ENCODE results near the gene DPYD. TPM values are rescaled to one million over a fixed set of nuclear protein-coding genes. Genes with fewer than 3 reads are reported as not detected.
A peak's percentile ranks its signal among the peaks of the same experiment; 100 is the strongest.
"Not testable (repeated sequence)": the region's sequence is repeated elsewhere in the genome, so short reads cannot be mapped to it uniquely, and the experiment has no call there.

DPYD gene
- total RNA-seq, 1 donor from 2014 or later = 12.8 TPM

GRCh38 chr1:97356309-97356708, 564.5 kb downstream of the DPYD start:
- Mint-ChIP-seq H3K36me3 (ENCODE audit: unreplicated experiment) (peaks cover 10% of the 10 kb centered on the region), H3K27me3 (ENCODE audit: unreplicated experiment) (peaks cover 3% of the 10 kb centered on the region), H3K4me1 (ENCODE audit: low read depth, unreplicated experiment) (peaks cover 7% of the 10 kb centered on the region), H3K27ac (ENCODE audit: unreplicated experiment) (no peak overlapping the region), H3K4me3 (ENCODE audit: unreplicated experiment) (no peak overlapping the region), H3K9me3 (ENCODE audit: unreplicated experiment) (peaks cover 6% of the 10 kb centered on the region)
- TF ChIP-seq, protein P1, sequence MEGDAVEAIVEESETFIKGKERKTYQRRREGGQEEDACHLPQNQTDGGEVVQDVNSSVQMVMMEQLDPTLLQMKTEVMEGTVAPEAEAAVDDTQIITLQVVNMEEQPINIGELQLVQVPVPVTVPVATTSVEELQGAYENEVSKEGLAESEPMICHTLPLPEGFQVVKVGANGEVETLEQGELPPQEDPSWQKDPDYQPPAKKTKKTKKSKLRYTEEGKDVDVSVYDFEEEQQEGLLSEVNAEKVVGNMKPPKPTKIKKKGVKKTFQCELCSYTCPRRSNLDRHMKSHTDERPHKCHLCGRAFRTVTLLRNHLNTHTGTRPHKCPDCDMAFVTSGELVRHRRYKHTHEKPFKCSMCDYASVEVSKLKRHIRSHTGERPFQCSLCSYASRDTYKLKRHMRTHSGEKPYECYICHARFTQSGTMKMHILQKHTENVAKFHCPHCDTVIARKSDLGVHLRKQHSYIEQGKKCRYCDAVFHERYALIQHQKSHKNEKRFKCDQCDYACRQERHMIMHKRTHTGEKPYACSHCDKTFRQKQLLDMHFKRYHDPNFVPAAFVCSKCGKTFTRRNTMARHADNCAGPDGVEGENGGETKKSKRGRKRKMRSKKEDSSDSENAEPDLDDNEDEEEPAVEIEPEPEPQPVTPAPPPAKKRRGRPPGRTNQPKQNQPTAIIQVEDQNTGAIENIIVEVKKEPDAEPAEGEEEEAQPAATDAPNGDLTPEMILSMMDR (IDR thresholded peaks at IDR 0.05; ENCODE audit: partially characterized antibody, unreplicated experiment) = no peak
- DNase-seq = no peak

GRCh38 chr1:97352936-97353382, 567.9 kb downstream of the DPYD start:
- TF ChIP-seq, protein P1 (IDR thresholded peaks at IDR 0.05; ENCODE audit: partially characterized antibody, unreplicated experiment) = no peak
- Mint-ChIP-seq H3K4me1 (ENCODE audit: low read depth, unreplicated experiment) (peaks cover 26% of the 10 kb centered on the region), H3K4me3 (ENCODE audit: unreplicated experiment) (no peak overlapping the region), H3K9me3 (ENCODE audit: unreplicated experiment) (peaks cover 10% of the 10 kb centered on the region), H3K36me3 (ENCODE audit: unreplicated experiment) (peaks cover 5% of the 10 kb centered on the region), H3K27ac (ENCODE audit: unreplicated experiment) (no peak overlapping the region), H3K27me3 (ENCODE audit: unreplicated experiment) (peaks cover 7% of the 10 kb centered on the region)
- no peak for DNase-seq

GRCh38 chr1:97351846-97352245, 569.0 kb downstream of the DPYD start:
- no peak for DNase-seq
- Mint-ChIP-seq H3K27me3 (ENCODE audit: unreplicated experiment) (peaks cover 4% of the 10 kb centered on the region), H3K9me3 (ENCODE audit: unreplicated experiment) (peaks cover 7% of the 10 kb centered on the region), H3K4me1 (ENCODE audit: low read depth, unreplicated experiment) (peaks cover 35% of the 10 kb centered on the region), H3K27ac (ENCODE audit: unreplicated experiment) (no peak overlapping the region), H3K36me3 (ENCODE audit: unreplicated experiment) (no peaks in the 10 kb centered on the region), H3K4me3 (ENCODE audit: unreplicated experiment) (no peak overlapping the region)
- TF ChIP-seq, protein P1 (IDR thresholded peaks at IDR 0.05; ENCODE audit: partially characterized antibody, unreplicated experiment) = no peak

DNA sequence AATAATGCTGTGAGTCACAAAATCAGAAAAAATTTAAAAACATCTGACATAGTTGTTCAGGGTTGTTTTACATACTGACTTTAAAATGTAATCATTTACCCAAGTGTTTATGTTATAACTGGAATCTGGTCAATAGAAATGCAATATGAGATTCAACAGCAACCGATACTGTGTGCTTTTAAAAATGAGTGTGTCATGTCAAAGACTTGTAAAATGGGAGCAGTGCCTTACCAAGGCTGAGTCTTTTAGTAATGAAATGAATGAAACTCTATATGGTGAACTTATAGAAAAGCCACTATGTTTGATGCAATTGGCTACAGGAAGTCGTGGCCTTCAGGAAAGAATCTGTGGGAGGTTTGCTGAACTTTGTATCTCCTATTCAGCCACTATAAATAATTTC, 570.2 kb downstream of the DPYD start:
- peaks cover 4% of the 10 kb centered on the region for H3K27me3 Mint-ChIP-seq (ENCODE audit: unreplicated experiment)
- H3K4me1 Mint-ChIP-seq (ENCODE audit: low read depth, unreplicated experiment) = peaks cover 35% of the 10 kb centered on the region

DNA sequence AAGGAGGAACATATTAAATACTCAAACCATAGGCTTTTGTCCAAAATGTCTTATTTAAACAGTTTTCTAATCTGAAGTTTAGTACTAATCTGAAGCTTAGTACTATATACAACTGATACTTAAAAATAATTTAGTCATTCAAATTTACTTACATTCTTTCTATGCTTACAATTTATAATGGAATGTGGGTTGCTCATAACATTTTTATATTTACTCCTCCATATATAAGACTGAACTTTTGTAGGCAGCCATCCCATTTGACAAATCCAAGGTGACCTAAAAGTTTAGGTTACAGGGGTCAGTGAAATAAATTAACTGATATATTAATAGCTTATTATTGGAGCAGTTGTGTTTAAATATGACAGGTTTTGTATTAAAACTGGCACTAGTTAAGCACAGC, 570.6 kb downstream of the DPYD start:
- H3K4me1 Mint-ChIP-seq (ENCODE audit: low read depth, unreplicated experiment) = peaks cover 35% of the 10 kb centered on the region
- peaks cover 4% of the 10 kb centered on the region for H3K27me3 Mint-ChIP-seq (ENCODE audit: unreplicated experiment)
- no peak for DNase-seq
- peaks cover 5% of the 10 kb centered on the region for H3K9me3 Mint-ChIP-seq (ENCODE audit: unreplicated experiment)
- TF ChIP-seq, protein P1 (IDR thresholded peaks at IDR 0.05; ENCODE audit: partially characterized antibody, unreplicated experiment) = no peak
- peak overlapping the region; percentile 83 for H3K27ac Mint-ChIP-seq (ENCODE audit: unreplicated experiment)
- no peaks in the 10 kb centered on the region for H3K36me3 Mint-ChIP-seq (ENCODE audit: unreplicated experiment)
- H3K4me3 Mint-ChIP-seq (ENCODE audit: unreplicated experiment) = no peak overlapping the region

More for the DNA sequence above, 570.2 kb downstream of the DPYD start:
- H3K27ac Mint-ChIP-seq (ENCODE audit: unreplicated experiment) = no peak overlapping the region
- TF ChIP-seq, protein P1 (IDR thresholded peaks at IDR 0.05; ENCODE audit: partially characterized antibody, unreplicated experiment) = no peak
- peaks cover 7% of the 10 kb centered on the region for H3K9me3 Mint-ChIP-seq (ENCODE audit: unreplicated experiment)
- H3K36me3 Mint-ChIP-seq (ENCODE audit: unreplicated experiment) = no peaks in the 10 kb centered on the region
- no peak for DNase-seq
- H3K4me3 Mint-ChIP-seq (ENCODE audit: unreplicated experiment) = no peak overlapping the region

GRCh38 chr1:97349794-97350193, 571.0 kb downstream of the DPYD start:
- not testable (repeated sequence) for H3K36me3 Mint-ChIP-seq (ENCODE audit: unreplicated experiment)

More at GRCh38 chr1:97349794-97350193, 571.0 kb downstream of the DPYD start:
- DNase-seq; H3K9me3 Mint-ChIP-seq (ENCODE audit: unreplicated experiment); H3K27me3 Mint-ChIP-seq (ENCODE audit: unreplicated experiment); H3K4me3 Mint-ChIP-seq (ENCODE audit: unreplicated experiment): not testable (repeated sequence)
- peak overlapping the region; percentile 83 for H3K27ac Mint-ChIP-seq (ENCODE audit: unreplicated experiment)
- peaks cover 35% of the 10 kb centered on the region for H3K4me1 Mint-ChIP-seq (ENCODE audit: low read depth, unreplicated experiment)

All from glutamatergic neuron (in vitro differentiated cells).